Adrenal gland (tissue), 12 donors: ENCODE data around the gene TMEM273. TPM values are rescaled to one million over a fixed set of nuclear protein-coding genes. Genes with fewer than 3 reads are reported as not detected.

ENCODE experiments used
- DNase-seq, 7 donors: peaks; one replicate each; pipeline ENCODE4 v3.0.0-alpha.2; 2019 to 2020
- H3K27ac ChIP-seq, 5 donors: fragments of 200-600 bp; sonication (generic) in 4 of 5; 1 replicate in 3 of 5; 2 replicates in 2 of 5; pipeline versions ENCODE4 v1.5.1 to v1.8.0; 2016 to 2020; ENCODE audit warnings: mild to moderate bottlenecking in 1 of 5
- H3K27me3 ChIP-seq: fragments of 200-600 bp; 2 replicates; pipeline ENCODE4 v1.8.0; 2021
- H3K36me3 ChIP-seq, 2 donors: fragments of 200-600 bp; replicated peaks in 1 of 2; 1 replicate in 1 of 2; 2 replicates in 1 of 2; pipeline versions ENCODE4 v1.5.1 to v1.8.0; 2018 to 2022
- H3K4me1 ChIP-seq, 2 donors: fragments of 200-600 bp; replicated peaks in 1 of 2; 1 replicate in 1 of 2; 2 replicates in 1 of 2; pipeline versions ENCODE4 v1.5.1 to v1.8.0; 2018 to 2021
- H3K4me3 ChIP-seq, 4 donors: fragments of 200-600 bp; sonication (generic) in 3 of 4; one replicate each; pipeline ENCODE4 v1.5.1; 2016 to 2018
- H3K9me3 ChIP-seq, 3 donors: fragments of 200-600 bp; sonication (generic) in 1 of 3; replicated peaks in 1 of 3; 1 replicate in 2 of 3; 2 replicates in 1 of 3; pipeline versions ENCODE4 v1.5.1 to v1.8.0; 2016 to 2021
- CTCF ChIP-seq, 6 experiments: fragments of 450-650 bp in 4 of 6; fragments of 200-600 bp in 2 of 6; sonication (generic) in 1 of 6; IDR thresholded peaks; 1 replicate in 5 of 6; 2 replicates in 1 of 6; pipeline versions ENCODE4 v1.5.1 to v1.8.0; 2016 to 2021; ENCODE audit warnings: antibody characterized with exemption in 6 of 6, mild to moderate bottlenecking in 2 of 6, moderate library complexity in 1 of 6
- POLR2A ChIP-seq, 2 donors: fragments of 450-650 bp; IDR thresholded peaks; one replicate each; pipeline ENCODE4 v1.6.1; 2017; ENCODE audit warnings: antibody characterized with exemption in 2 of 2, mild to moderate bottlenecking in 2 of 2, moderate library complexity in 1 of 2
- WGBS, 4 donors: extraction: QIAGEN DNeasy Blood & Tissue Kit in 2 of 4; methylation state at CpG; one replicate each; pipeline versions ENCODE4 v1.1.5 to v1.1.7; 2013 to 2017; 5-methylcytosine and 5-hydroxymethylcytosine counted together
- intact Hi-C, 2 donors: fragments of 100-400 bp; cut with DNase I; formaldehyde crosslinking; loops; one replicate each; pipeline versions ENCODE4 v1.14.1 to v1.15.0; 2022 to 2023
- polyA plus RNA-seq, 3 donors: library from polyadenylated mRNA; stranded (reverse); fragments of 200-250 nt in 2 of 3; fragments of 350-450 nt in 1 of 3; fragmentation: Illumina TruSeq in 1 of 3; extraction: RNeasy Lipid Tissue Mini Kit (QIAGEN cat#74804) in 1 of 3; gene quantifications; one replicate each; pipeline ENCODE4 v1.2.3, GENCODE V29; 2013 to 2014
- total RNA-seq, 9 donors: library from RNA; depleted of rRNA in 4 of 9; stranded (reverse); fragments of >200 nt in 4 of 9; fragments of 120-200 nt in 1 of 9; fragmentation: NEBNext Ultra II Directional in 1 of 9; extraction: Animal tissue kit (Norgen Biotek cat#: 25700) in 1 of 9; gene quantifications; one replicate each; pipeline versions ENCODE4 v1.1.0 to v1.2.4, GENCODE V29; 2013 to 2023
- donor health status: healthy with polysubstance abuse.
- donor health status: Bipolar disorder and iron deficiency.
- donor health status: DM: yes; HTN: yes; CAD: no.
- donor health status: DM: no; HTN: no; CAD: no.
- donor health status: DM: no; HTN: no; CAD: no.
- donor health status: DM: yes; HTN: yes; CAD: no.

The TMEM273 gene
- total and polyA plus RNA-seq, 12 donors, result 2.0 to 10.0 (median 5.8) TPM; not detected in 1

- no peak overlapping the region for H3K4me3 ChIP-seq
- DNase-seq, result peak in 3 of 7 donors; percentile 41 to 45 (median 42)
- intact Hi-C loops, result loop anchor here in 1 of 2 donors (10.0 kb wide), 1 partner anchor 55 kb away; no protein-coding TSS in a partner anchor
- H3K27ac ChIP-seq, result no peak overlapping the region
- WGBS, 4 donors, result 26 to 40% (median 39%) methylated on average over 3 of the region's 3 CpGs
- H3K36me3 ChIP-seq, result no peaks in the 10 kb centered on the region
- TF ChIP-seq POLR2A (IDR thresholded peaks at IDR 0.05), result no peak
- TF ChIP-seq CTCF (IDR thresholded peaks at IDR 0.05), result no peak
- H3K4me1 ChIP-seq, result peaks cover 0 to under 1% of the 10 kb centered on the region in 2 donors
- no peaks in the 10 kb centered on the region for H3K27me3 ChIP-seq
- no peaks in the 10 kb centered on the region for H3K9me3 ChIP-seq
Observed at GRCh38 chr10:49119746-49120145, 68.4 kb downstream of the TMEM273 start.

- Histone ChIP-seq H3K27me3 (no peaks in the 10 kb centered on the region), H3K27ac (no peak overlapping the region), H3K36me3 (no peaks in the 10 kb centered on the region), H3K4me3 (no peak overlapping the region), H3K4me1 (peaks cover 10 to 12% of the 10 kb centered on the region in 2 donors), H3K9me3 (no peaks in the 10 kb centered on the region)
- no peak for TF ChIP-seq CTCF (IDR thresholded peaks at IDR 0.05)
- TF ChIP-seq POLR2A (IDR thresholded peaks at IDR 0.05), result no peak
- WGBS, 4 donors, result 76 to 82% (median 77%) methylated on average over 6 of the region's 6 CpGs
- intact Hi-C loops, result loop anchor here in 1 of 2 donors (10.0 kb wide), 1 partner anchor 54 kb away; no protein-coding TSS in a partner anchor
- DNase-seq, result no peak
Observed at GRCh38 chr10:49118430-49119074, 69.6 kb downstream of the TMEM273 start.

GRCh38 chr10:49117376-49118070 lies 70.7 kb downstream of the TMEM273 start:
- H3K4me1 ChIP-seq, result peaks cover 20 to 23% of the 10 kb centered on the region in 2 donors
- 61 to 73% (median 73%) methylated on average over 4 of the region's 4 CpGs for WGBS, 4 donors
- H3K9me3 ChIP-seq, result no peaks in the 10 kb centered on the region
- peak overlapping the region in 1 of 5 donors; percentile 13 for H3K27ac ChIP-seq
- no peaks in the 10 kb centered on the region for H3K27me3 ChIP-seq
- no peak for DNase-seq
- no peaks in the 10 kb centered on the region for H3K36me3 ChIP-seq
- no peak for TF ChIP-seq POLR2A (IDR thresholded peaks at IDR 0.05)
- no peak for TF ChIP-seq CTCF (IDR thresholded peaks at IDR 0.05)
- H3K4me3 ChIP-seq, result no peak overlapping the region
- intact Hi-C loops, result loop anchor here in 1 of 2 donors (10.0 kb wide), 1 partner anchor 53 kb away; no protein-coding TSS in a partner anchor
